Activated CD8-positive, alpha-beta memory T cell treated with anti-CD3 and anti-CD28 coated beads, Interleukin-2, amount 10 ng/mL, durations not matched to agents 7 days and 5 days (primary cell): ENCODE measurements around the gene CEP63. TPM values are rescaled to one million over a fixed set of nuclear protein-coding genes. Genes with fewer than 3 reads are reported as not detected.

Source experiments
- ATAC-seq: fragments of 150-1000 bp; cut with Tn5 transposase; one replicate; pipeline ENCODE4 v1.10.0; 2021; ENCODE audit warnings: moderate library complexity
- CTCF ChIA-PET: fragments of 350-600 bp; sonication (Branson Sonifier 250); formaldehyde crosslinking; loops from one replicate; lab custom pipeline; 2021; ENCODE audit warnings: antibody characterized with exemption; lab: Charles Lee
- DNase-seq: peaks from one replicate; pipeline ENCODE4 v3.0.0-alpha.2; 2020
- H3K27ac Mint-ChIP-seq: one replicate; pipeline ENCODE4 v1.8.0; 2021; ENCODE audit warnings: mild to moderate bottlenecking, mixed read lengths
- H3K27me3 Mint-ChIP-seq: one replicate; pipeline ENCODE4 v1.8.0; 2021; ENCODE audit warnings: mixed read lengths
- H3K36me3 Mint-ChIP-seq: one replicate; pipeline ENCODE4 v1.8.0; 2021; ENCODE audit warnings: mild to moderate bottlenecking, mixed read lengths
- H3K4me1 Mint-ChIP-seq: one replicate; pipeline ENCODE4 v1.8.0; 2021; ENCODE audit warnings: mixed read lengths
- H3K4me3 Mint-ChIP-seq: one replicate; pipeline ENCODE4 v1.8.0; 2021; ENCODE audit warnings: mild to moderate bottlenecking, moderate library complexity, mixed read lengths
- H3K9me3 Mint-ChIP-seq: one replicate; pipeline ENCODE4 v1.8.0; 2022; ENCODE audit warnings: low read depth, mixed read lengths
- total RNA-seq, 2 experiments: library from RNA; stranded (reverse); gene quantifications; one replicate each; pipeline ENCODE4 v1.2.3, GENCODE V29; 2021

The CEP63 gene
- total RNA-seq, 2 experiments from 2014 or later, result 17.8 to 25.8 TPM

DNA sequence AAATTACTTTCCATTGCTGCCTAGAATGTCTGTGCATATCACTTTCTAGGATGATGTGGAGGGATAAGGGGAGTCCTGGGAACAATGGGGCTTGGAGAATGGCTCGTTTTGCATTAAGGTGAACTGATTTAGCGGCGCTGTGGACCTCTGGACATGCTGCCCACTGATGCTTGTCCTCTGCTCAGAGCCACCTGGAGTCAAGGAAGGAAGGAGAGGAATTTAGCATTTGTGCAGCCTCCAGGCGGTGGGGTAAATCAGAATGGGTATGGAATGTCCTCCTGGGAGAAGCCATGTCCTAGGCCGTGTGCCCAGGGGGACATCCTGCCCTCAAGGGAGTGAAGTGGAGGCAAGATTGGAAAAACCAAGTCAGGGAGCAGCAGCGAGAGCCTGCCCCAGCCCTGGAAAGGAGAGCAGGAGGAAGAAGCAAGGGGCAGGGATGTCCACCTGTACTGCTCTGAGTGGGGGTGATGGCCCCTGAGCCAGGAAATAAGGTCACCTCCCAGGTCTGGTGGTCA, 127.2 kb downstream of the CEP63 start:
- H3K27me3 Mint-ChIP-seq, result peaks cover 10% of the 10 kb centered on the region
- no peaks in the 10 kb centered on the region for H3K36me3 Mint-ChIP-seq
- ATAC-seq (no peak), DNase-seq (peak; percentile 15)
- no peak overlapping the region for H3K27ac Mint-ChIP-seq
- H3K4me3 Mint-ChIP-seq, result no peak overlapping the region
- no peaks in the 10 kb centered on the region for H3K4me1 Mint-ChIP-seq
- CTCF ChIA-PET, result no interaction called here
- no peaks in the 10 kb centered on the region for H3K9me3 Mint-ChIP-seq

DNA sequence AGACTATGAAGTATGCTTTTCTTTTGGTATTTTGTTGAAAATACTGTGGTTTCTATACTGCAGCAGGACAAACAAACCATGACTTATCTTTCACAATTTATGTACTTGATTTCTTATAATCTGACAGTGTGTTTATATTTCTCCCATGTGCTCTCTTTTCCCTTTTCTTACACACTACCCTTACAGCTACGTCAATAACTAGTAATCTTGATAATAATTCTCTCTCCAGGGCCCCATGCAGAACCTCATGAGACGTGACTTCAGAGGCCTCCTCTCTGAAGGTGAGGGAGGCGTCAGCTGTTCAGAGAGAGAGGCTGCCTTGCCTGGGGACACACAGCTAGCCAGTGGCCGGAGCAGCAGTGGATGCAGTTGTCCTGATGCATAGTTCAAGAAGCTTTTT, 129.1 kb downstream of the CEP63 start:
- Mint-ChIP-seq H3K9me3 (no peaks in the 10 kb centered on the region), H3K27ac (no peak overlapping the region), H3K4me3 (no peak overlapping the region), H3K36me3 (no peaks in the 10 kb centered on the region), H3K4me1 (no peaks in the 10 kb centered on the region), H3K27me3 (no peaks in the 10 kb centered on the region)
- CTCF ChIA-PET, result interaction anchor here (2.9 kb wide), 1 partner anchor 14 kb away, joined by 15 read pairs; no protein-coding TSS in a partner anchor
- ATAC-seq (no peak), DNase-seq (no peak)

DNA sequence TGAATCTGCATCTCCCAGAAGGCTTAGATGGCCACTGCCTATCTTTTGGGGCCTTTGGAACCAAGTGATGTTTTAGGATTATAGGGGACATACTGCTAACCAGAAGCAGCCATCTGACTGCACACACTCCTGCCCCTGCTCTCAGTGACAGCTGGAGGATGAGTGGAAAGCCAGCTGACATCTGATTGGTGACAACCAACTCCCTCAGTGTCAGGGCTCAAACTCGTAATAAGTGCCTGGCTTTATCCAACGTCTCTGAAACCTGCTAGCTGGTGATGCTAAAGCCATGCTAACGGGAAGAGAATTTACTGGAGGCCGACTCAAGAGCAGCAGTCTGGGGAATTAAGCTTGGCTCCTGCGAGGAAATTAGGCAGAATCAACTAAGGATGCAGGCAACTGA, 129.9 kb downstream of the CEP63 start:
- no peak for ATAC-seq
- CTCF ChIA-PET, result interaction anchor here (2.9 kb wide), 1 partner anchor 15 kb away, joined by 15 read pairs; no protein-coding TSS in a partner anchor
- Mint-ChIP-seq H3K4me3 (no peak overlapping the region), H3K9me3 (no peaks in the 10 kb centered on the region), H3K36me3 (no peaks in the 10 kb centered on the region), H3K27ac (no peak overlapping the region), H3K4me1 (no peaks in the 10 kb centered on the region), H3K27me3 (no peaks in the 10 kb centered on the region)
- no peak for DNase-seq

DNA sequence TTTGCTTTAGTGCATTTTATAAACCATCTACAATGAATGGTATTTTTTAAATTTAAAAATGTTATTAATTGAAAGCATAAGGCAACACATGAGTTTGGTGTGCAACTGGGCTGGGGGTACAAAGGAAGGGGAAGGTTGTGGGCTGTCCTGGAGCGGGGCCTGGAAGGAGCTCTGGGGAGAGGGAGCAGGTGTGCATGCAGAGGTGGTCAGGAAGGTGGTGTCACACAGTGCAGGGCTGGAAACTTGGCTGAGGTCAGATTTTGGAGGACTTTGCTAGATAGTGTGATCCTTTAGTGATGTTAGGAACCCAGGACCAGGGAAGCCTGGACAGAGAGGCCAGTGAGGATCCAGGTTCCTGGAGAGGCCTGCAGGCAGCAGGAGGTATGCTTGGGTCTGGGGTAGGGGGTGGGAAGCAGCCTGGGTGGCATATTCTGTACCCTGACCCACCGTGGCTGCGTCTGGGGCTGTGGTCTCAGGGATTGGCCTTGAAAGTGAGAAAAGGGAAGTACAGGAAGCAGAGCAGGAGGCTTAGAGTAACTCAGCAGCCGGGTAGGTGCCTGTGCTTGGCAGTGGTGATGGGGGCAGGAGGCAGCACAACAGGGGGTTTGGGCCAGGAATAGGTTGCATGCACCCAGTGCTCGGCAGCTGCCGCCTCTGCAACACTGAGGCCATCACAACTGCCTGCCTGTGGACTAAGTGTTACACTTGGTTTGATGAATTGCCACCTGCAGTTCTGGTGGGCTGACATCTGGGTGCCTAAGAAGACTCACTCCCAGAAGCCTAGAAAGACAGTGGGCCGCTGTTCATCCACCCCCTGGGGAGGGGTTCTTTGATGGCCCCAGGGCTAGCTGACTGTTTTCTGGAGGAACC, 132.0 kb downstream of the CEP63 start:
- H3K36me3 Mint-ChIP-seq, result no peaks in the 10 kb centered on the region
- ATAC-seq (no peak), DNase-seq (no peak)
- CTCF ChIA-PET, result no interaction called here
- no peak overlapping the region for H3K4me3 Mint-ChIP-seq
- no peaks in the 10 kb centered on the region for H3K27me3 Mint-ChIP-seq
- no peaks in the 10 kb centered on the region for H3K9me3 Mint-ChIP-seq
- H3K4me1 Mint-ChIP-seq, result peaks cover 2% of the 10 kb centered on the region
- no peak overlapping the region for H3K27ac Mint-ChIP-seq

- Mint-ChIP-seq H3K9me3 (no peaks in the 10 kb centered on the region), H3K36me3 (no peaks in the 10 kb centered on the region), H3K27ac (no peak overlapping the region), H3K4me1 (peaks cover 2% of the 10 kb centered on the region), H3K27me3 (no peaks in the 10 kb centered on the region), H3K4me3 (no peak overlapping the region)
- DNase-seq (no peak), ATAC-seq (no peak)
- CTCF ChIA-PET, result no interaction called here
These were observed 132.8 kb downstream of the CEP63 start for GRCh38 chr3:134618478-134619300.

GRCh38 chr3:134619301-134619615, 133.4 kb downstream of the CEP63 start:
- CTCF ChIA-PET, result no interaction called here
- Mint-ChIP-seq H3K27ac (no peak overlapping the region), H3K9me3 (no peaks in the 10 kb centered on the region), H3K4me3 (no peak overlapping the region), H3K4me1 (peaks cover 2% of the 10 kb centered on the region), H3K27me3 (no peaks in the 10 kb centered on the region), H3K36me3 (no peaks in the 10 kb centered on the region)
- ATAC-seq (no peak), DNase-seq (no peak)

GRCh38 chr3:134619884-134620445, 134.1 kb downstream of the CEP63 start:
- Mint-ChIP-seq H3K27ac (no peak overlapping the region), H3K4me3 (no peak overlapping the region), H3K4me1 (peaks cover 2% of the 10 kb centered on the region), H3K36me3 (no peaks in the 10 kb centered on the region), H3K27me3 (no peaks in the 10 kb centered on the region), H3K9me3 (no peaks in the 10 kb centered on the region)
- CTCF ChIA-PET, result no interaction called here
- DNase-seq (no peak), ATAC-seq (no peak)

- Mint-ChIP-seq H3K9me3 (no peaks in the 10 kb centered on the region), H3K4me1 (peaks cover 2% of the 10 kb centered on the region), H3K36me3 (no peaks in the 10 kb centered on the region), H3K27ac (no peak overlapping the region), H3K4me3 (no peak overlapping the region), H3K27me3 (no peaks in the 10 kb centered on the region)
- ATAC-seq (no peak), DNase-seq (no peak)
- CTCF ChIA-PET, result no interaction called here
These were observed 134.7 kb downstream of the CEP63 start for GRCh38 chr3:134620476-134621115.

GRCh38 chr3:134621854-134622253, 136.0 kb downstream of the CEP63 start:
- Mint-ChIP-seq H3K27ac (no peak overlapping the region), H3K36me3 (no peaks in the 10 kb centered on the region), H3K27me3 (no peaks in the 10 kb centered on the region), H3K4me3 (no peak overlapping the region), H3K4me1 (peaks cover 2% of the 10 kb centered on the region), H3K9me3 (no peaks in the 10 kb centered on the region)
- no peak for ATAC-seq
- no peak for DNase-seq
- CTCF ChIA-PET, result no interaction called here

DNA sequence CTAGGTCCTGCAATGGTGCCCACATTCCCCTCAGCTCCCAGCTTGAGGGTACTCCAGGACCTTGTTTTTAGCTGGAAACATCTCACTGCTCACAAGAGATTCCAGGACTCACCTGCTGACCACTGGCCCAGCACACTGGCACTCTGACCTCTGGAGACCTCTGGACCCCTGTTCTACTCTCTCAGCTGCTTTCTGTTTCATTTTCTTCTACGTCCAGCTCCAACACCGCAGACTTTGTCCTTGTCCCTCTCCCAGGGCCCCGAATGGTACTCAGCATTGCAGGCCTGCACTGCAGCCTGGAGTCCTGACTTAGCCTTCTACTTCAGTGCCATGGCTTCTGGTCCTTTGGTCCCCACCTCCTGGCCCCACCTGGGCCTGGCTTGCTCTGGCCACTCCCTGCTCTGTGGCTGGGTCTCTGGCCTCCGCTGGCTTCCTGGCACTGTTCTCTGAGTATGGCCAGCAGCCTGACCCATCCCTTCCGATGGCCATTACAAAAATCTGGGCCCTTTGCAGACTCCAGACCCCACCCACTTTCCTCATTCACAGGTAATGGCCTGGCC, 137.0 kb downstream of the CEP63 start:
- ATAC-seq (no peak), DNase-seq (no peak)
- CTCF ChIA-PET, result no interaction called here
- no peaks in the 10 kb centered on the region for H3K27me3 Mint-ChIP-seq
- no peaks in the 10 kb centered on the region for H3K9me3 Mint-ChIP-seq
- no peaks in the 10 kb centered on the region for H3K36me3 Mint-ChIP-seq
- H3K4me3 Mint-ChIP-seq, result no peak overlapping the region
- peaks cover 4% of the 10 kb centered on the region for H3K4me1 Mint-ChIP-seq
- no peak overlapping the region for H3K27ac Mint-ChIP-seq

DNA sequence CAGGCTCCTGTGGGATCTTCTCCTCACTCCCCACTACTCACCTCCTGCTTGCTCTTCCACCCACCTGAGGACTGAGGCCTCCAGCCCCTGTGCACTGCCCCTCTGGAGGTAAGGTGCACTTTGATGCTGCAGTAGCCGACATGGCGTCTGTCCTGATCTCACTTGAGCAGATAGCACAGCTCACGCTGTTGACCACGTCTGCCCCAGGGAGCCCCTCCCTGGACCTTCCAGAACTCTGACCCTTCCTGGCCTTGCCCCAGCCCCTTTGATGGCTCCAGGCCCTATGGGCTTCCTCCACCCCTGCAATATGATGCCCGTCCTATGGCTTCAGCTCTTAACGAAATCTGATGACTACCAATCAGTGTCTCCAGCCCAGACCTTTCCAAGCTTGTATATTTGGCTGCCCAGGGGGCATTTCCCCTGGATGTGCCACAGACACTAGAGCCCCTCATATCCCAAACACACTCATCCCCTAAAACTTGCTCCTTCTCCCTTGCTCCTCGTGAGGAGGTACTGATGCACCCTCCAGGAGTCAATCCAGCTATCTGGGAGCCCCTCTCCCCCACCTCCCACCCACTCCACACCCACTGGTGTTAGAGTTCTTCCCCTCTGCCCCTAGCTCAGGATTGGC, 137.9 kb downstream of the CEP63 start:
- DNase-seq, result no peak
- CTCF ChIA-PET, result interaction anchor here (0.6 kb wide), 1 partner anchor 23 kb away, joined by 3 read pairs; no protein-coding TSS in a partner anchor

More for the DNA sequence above, 137.9 kb downstream of the CEP63 start:
- no peak overlapping the region for H3K4me3 Mint-ChIP-seq
- H3K27ac Mint-ChIP-seq, result no peak overlapping the region
- H3K4me1 Mint-ChIP-seq, result peaks cover 6% of the 10 kb centered on the region
- no peaks in the 10 kb centered on the region for H3K36me3 Mint-ChIP-seq
- no peaks in the 10 kb centered on the region for H3K9me3 Mint-ChIP-seq
- ATAC-seq, result no peak
- H3K27me3 Mint-ChIP-seq, result no peaks in the 10 kb centered on the region
